GM12892 (cell line): ENCODE results near the gene LIN28A.

Experiments
- POLR2A ChIP-seq: IDR thresholded peaks from 2 replicates; pipeline ENCODE4 v1.6.1; 2011; ENCODE audit warnings: low read depth, low read length, control low read depth
- POLR2AphosphoS5 ChIP-seq: IDR thresholded peaks from 2 replicates; pipeline ENCODE4 v1.6.1; 2011; ENCODE audit warnings: low read depth, low read length, control low read depth

DNA sequence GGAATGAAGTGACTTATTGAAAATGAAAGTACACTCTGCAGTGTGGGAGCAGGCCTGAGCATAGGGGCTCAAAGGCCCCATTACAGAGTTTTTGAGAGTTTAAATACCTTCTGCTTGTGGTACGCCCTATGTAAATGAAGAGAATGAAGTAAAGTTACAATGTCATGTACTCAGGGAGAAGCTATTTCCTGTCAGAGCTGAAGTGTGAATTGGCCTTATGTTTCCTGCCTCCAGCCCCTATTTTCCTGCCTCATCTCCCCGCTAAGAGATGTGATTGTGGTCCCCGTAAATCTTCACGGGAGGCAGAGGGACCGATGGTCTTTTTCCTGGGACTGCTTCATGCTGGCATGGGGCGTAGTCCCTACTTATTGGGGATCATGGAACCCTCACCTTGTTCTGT, 35.5 kb upstream of the LIN28A start:
- TF ChIP-seq POLR2A (no peak), POLR2AphosphoS5 (no peak)
